ENCODE results near the gene SLC25A23.

GRCh38 chr19:6433165-6433564 is 26.4 kb downstream of the SLC25A23 start:
- no peak for TF ChIP-seq POLR2AphosphoS5 (IDR thresholded peaks at IDR 0.05; ENCODE audit: borderline replicate concordance, low read depth, low read length)
- no peak for TF ChIP-seq EZH2 (IDR thresholded peaks at IDR 0.05)
